ENCODE measurements around the gene HVCN1.

- TF ChIP-seq EZH2 (IDR thresholded peaks at IDR 0.05; ENCODE audit: insufficient read depth, poor library complexity, severe bottlenecking) (no peak), EZH2phosphoT487 (IDR thresholded peaks at IDR 0.05; ENCODE audit: insufficient read depth, low read depth) (no peak)
These were observed 16.4 kb upstream of the HVCN1 start for GRCh38 chr12:110705309-110705708.

All from GM23248 (cell line).